ENCODE data around the gene PIEZO1. TPM values are rescaled to one million over a fixed set of nuclear protein-coding genes. Genes with fewer than 3 reads are reported as not detected.

PIEZO1 gene
- total and polyA plus RNA-seq, 2 experiments from 2014 or later = 30.4 to 70.1 TPM

- H3F3A ChIP-seq (replicated peaks; ENCODE audit: low read depth) = 0 out of 2 replicates have a peak, but pooled peaks cover 10% of the 10 kb centered on the region
- Mint-ChIP-seq H3K4me3 (no peak overlapping the region), H3K9me3 (no peaks in the 10 kb centered on the region), H3K27ac (0 out of 2 replicates have a peak overlapping the region, but pooled peaks have one; percentile 71), H3K4me1 (peaks cover 17% of the 10 kb centered on the region), H3K27me3 (ENCODE audit: insufficient read depth, low read depth, poor library complexity) (peaks cover 15% of the 10 kb centered on the region), H3K36me3 (ENCODE audit: low read depth) (peaks cover 3% of the 10 kb centered on the region; the same call in 1 of the 3 replicates)
- H3K4me3 ChIP-seq = no peak overlapping the region
- no peaks in the 10 kb centered on the region for H3K9me2 ChIP-seq (ENCODE audit: insufficient read depth)
- H2AFZ ChIP-seq = no peak overlapping the region
- no peaks in the 10 kb centered on the region for H3K4me1 ChIP-seq (ENCODE audit: insufficient read depth)
- DNase-seq (ENCODE audit: low spot score) = no peak
- H4K20me1 ChIP-seq (replicated peaks; ENCODE audit: insufficient read depth) = no peaks in the 10 kb centered on the region
- H3K4me2 ChIP-seq = no peak overlapping the region
- TF ChIP-seq CREB1 (CRISPR knock-in tag; IDR thresholded peaks at IDR 0.05; ENCODE audit: low read depth) (no peak), ZNF462 (CRISPR knock-in tag; IDR thresholded peaks at IDR 0.05) (no peak), NANOG (IDR thresholded peaks at IDR 0.05; ENCODE audit: borderline replicate concordance) (no peak)
- TF ChIP-seq, protein P1, sequence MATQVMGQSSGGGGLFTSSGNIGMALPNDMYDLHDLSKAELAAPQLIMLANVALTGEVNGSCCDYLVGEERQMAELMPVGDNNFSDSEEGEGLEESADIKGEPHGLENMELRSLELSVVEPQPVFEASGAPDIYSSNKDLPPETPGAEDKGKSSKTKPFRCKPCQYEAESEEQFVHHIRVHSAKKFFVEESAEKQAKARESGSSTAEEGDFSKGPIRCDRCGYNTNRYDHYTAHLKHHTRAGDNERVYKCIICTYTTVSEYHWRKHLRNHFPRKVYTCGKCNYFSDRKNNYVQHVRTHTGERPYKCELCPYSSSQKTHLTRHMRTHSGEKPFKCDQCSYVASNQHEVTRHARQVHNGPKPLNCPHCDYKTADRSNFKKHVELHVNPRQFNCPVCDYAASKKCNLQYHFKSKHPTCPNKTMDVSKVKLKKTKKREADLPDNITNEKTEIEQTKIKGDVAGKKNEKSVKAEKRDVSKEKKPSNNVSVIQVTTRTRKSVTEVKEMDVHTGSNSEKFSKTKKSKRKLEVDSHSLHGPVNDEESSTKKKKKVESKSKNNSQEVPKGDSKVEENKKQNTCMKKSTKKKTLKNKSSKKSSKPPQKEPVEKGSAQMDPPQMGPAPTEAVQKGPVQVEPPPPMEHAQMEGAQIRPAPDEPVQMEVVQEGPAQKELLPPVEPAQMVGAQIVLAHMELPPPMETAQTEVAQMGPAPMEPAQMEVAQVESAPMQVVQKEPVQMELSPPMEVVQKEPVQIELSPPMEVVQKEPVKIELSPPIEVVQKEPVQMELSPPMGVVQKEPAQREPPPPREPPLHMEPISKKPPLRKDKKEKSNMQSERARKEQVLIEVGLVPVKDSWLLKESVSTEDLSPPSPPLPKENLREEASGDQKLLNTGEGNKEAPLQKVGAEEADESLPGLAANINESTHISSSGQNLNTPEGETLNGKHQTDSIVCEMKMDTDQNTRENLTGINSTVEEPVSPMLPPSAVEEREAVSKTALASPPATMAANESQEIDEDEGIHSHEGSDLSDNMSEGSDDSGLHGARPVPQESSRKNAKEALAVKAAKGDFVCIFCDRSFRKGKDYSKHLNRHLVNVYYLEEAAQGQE (IDR thresholded peaks at IDR 0.05; ENCODE audit: unreplicated experiment) = no peak
- TF ChIP-seq, protein P2, sequence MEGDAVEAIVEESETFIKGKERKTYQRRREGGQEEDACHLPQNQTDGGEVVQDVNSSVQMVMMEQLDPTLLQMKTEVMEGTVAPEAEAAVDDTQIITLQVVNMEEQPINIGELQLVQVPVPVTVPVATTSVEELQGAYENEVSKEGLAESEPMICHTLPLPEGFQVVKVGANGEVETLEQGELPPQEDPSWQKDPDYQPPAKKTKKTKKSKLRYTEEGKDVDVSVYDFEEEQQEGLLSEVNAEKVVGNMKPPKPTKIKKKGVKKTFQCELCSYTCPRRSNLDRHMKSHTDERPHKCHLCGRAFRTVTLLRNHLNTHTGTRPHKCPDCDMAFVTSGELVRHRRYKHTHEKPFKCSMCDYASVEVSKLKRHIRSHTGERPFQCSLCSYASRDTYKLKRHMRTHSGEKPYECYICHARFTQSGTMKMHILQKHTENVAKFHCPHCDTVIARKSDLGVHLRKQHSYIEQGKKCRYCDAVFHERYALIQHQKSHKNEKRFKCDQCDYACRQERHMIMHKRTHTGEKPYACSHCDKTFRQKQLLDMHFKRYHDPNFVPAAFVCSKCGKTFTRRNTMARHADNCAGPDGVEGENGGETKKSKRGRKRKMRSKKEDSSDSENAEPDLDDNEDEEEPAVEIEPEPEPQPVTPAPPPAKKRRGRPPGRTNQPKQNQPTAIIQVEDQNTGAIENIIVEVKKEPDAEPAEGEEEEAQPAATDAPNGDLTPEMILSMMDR (conservative IDR thresholded peaks at IDR 0.05; ENCODE audit: low read depth in 2 of 2) = 0 out of 4 replicates have a peak, but pooled peaks of 1 of the 2 experiments have one; percentile 10
- no peaks in the 10 kb centered on the region for H3K27me3 ChIP-seq (ENCODE audit: insufficient read depth)
- H3K79me2 ChIP-seq (replicated peaks; ENCODE audit: insufficient read depth) = no peaks in the 10 kb centered on the region; the same call in 1 of the 2 replicates
- ATAC-seq = peak; percentile 15
- H3K27ac ChIP-seq (ENCODE audit: low read depth) = peak overlapping the region; percentile 66; the same call in 1 of the 2 replicates
- H3K36me3 ChIP-seq (ENCODE audit: insufficient read depth) = no peaks in the 10 kb centered on the region
These were observed 31.4 kb downstream of the PIEZO1 start for GRCh38 chr16:88753602-88754001.

Data from GM23338 (cell line).